Gastroesophageal sphincter (tissue), 4 donors: ENCODE results near the gene ZMAT5. TPM values are rescaled to one million over a fixed set of nuclear protein-coding genes. Genes with fewer than 3 reads are reported as not detected.

Experiments
- ATAC-seq: fragments of 150-250 bp; one replicate; pipeline ENCODE4 v1.9.1; 2016; ENCODE audit warnings: mild to moderate bottlenecking, moderate library complexity
- H3K27ac ChIP-seq, 4 donors: fragments of 200-600 bp; sonication (generic) in 3 of 4; 1 replicate in 3 of 4; 2 replicates in 1 of 4; pipeline ENCODE4 v1.5.1; 2016 to 2019
- H3K27me3 ChIP-seq: fragments of 200-600 bp; sonication (generic); one replicate; pipeline ENCODE4 v1.5.1; 2019
- H3K36me3 ChIP-seq, 2 donors: fragments of 200-600 bp; sonication (generic); one replicate each; pipeline ENCODE4 v1.5.1; 2019; ENCODE audit warnings: control low read depth in 1 of 2
- H3K4me1 ChIP-seq, 3 donors: fragments of 200-600 bp; sonication (generic); 1 replicate in 2 of 3; 2 replicates in 1 of 3; pipeline ENCODE4 v1.5.1; 2016 to 2019; ENCODE audit warnings: control low read depth in 2 of 3
- H3K4me3 ChIP-seq, 2 donors: fragments of 200-600 bp; sonication (generic); one replicate each; pipeline ENCODE4 v1.5.1; 2019; ENCODE audit warnings: mild to moderate bottlenecking in 1 of 2, moderate library complexity in 1 of 2
- H3K9me3 ChIP-seq, 3 donors: fragments of 200-600 bp; sonication (generic); one replicate each; pipeline ENCODE4 v1.5.1; 2017 to 2019; ENCODE audit warnings: control low read depth in 2 of 3
- CTCF ChIP-seq, 4 experiments: fragments of 200-600 bp in 2 of 4; fragments of 450-650 bp in 2 of 4; sonication (generic) in 1 of 4; IDR thresholded peaks; one replicate each; pipeline ENCODE4 v1.5.1; 2017 to 2019; ENCODE audit warnings: antibody characterized with exemption in 4 of 4, mild to moderate bottlenecking in 2 of 4, moderate library complexity in 2 of 4
- EP300 ChIP-seq: sonication (generic); formaldehyde crosslinking; IDR thresholded peaks from one replicate; pipeline ENCODE4 v1.6.1; 2017; ENCODE audit warnings: antibody characterized with exemption, mild to moderate bottlenecking
- POLR2A ChIP-seq, 2 donors: fragments of 450-650 bp; IDR thresholded peaks; one replicate each; pipeline ENCODE4 v1.6.1; 2017; ENCODE audit warnings: antibody characterized with exemption in 2 of 2, mild to moderate bottlenecking in 2 of 2, moderate library complexity in 1 of 2
- POLR2AphosphoS5 ChIP-seq: sonication (generic); formaldehyde crosslinking; IDR thresholded peaks from one replicate; pipeline ENCODE4 v1.6.1; 2017; ENCODE audit warnings: antibody characterized with exemption
- WGBS, 2 donors: methylation state at CpG; one replicate each; pipeline ENCODE4 v1.1.5; 2018; ENCODE audit warnings: low coverage in 1 of 2; 5-methylcytosine and 5-hydroxymethylcytosine counted together
- total RNA-seq, 4 donors: library from RNA; depleted of rRNA; stranded (reverse); fragments of >200 nt; gene quantifications; one replicate each; pipeline ENCODE4 v1.1.0, GENCODE V29; 2016

Gene ZMAT5
- total RNA-seq, 4 donors from 2014 or later = 10.6 to 26.5 (median 17.1) TPM

- 83 to 88% methylated on average over 2 of the region's 2 CpGs for WGBS, 2 donors
- H3K27me3 ChIP-seq = peaks cover 93% of the 10 kb centered on the region
Observed at GRCh38 chr22:29712119-29712518, 54.7 kb downstream of the ZMAT5 start.

GRCh38 chr22:29710922-29711593 is 55.7 kb downstream of the ZMAT5 start:
- TF ChIP-seq EP300 = no peak
- TF ChIP-seq CTCF (IDR thresholded peaks at IDR 0.05) = no peak
- TF ChIP-seq POLR2AphosphoS5 = peak; percentile 31
- no peak for TF ChIP-seq POLR2A (IDR thresholded peaks at IDR 0.05)
- H3K36me3 ChIP-seq = no peaks in the 10 kb centered on the region
- H3K4me1 ChIP-seq = peaks cover 0 to 8% (median 0%) of the 10 kb centered on the region in 3 donors
- WGBS, 2 donors = 58% methylated on average over 4 of the region's 18 CpGs; no CpG with 5 or more reads in 1 of the 2 donors
- no peaks in the 10 kb centered on the region for H3K9me3 ChIP-seq
- H3K4me3 ChIP-seq = no peak overlapping the region
- no peak overlapping the region for H3K27ac ChIP-seq
- no peak for ATAC-seq
- H3K27me3 ChIP-seq = peaks cover 97% of the 10 kb centered on the region

More at GRCh38 chr22:29712119-29712518, 54.7 kb downstream of the ZMAT5 start:
- no peaks in the 10 kb centered on the region for H3K36me3 ChIP-seq
- TF ChIP-seq POLR2AphosphoS5 (no peak), EP300 (no peak), POLR2A (IDR thresholded peaks at IDR 0.05) (no peak), CTCF (IDR thresholded peaks at IDR 0.05) (no peak)
- no peaks in the 10 kb centered on the region for H3K9me3 ChIP-seq
- ATAC-seq = no peak
- no peak overlapping the region for H3K27ac ChIP-seq
- H3K4me3 ChIP-seq = no peak overlapping the region
- H3K4me1 ChIP-seq = no peaks in the 10 kb centered on the region

- peaks cover 0 to 15% (median 0%) of the 10 kb centered on the region in 3 donors for H3K4me1 ChIP-seq
- no peak overlapping the region for H3K4me3 ChIP-seq
- peaks cover 97% of the 10 kb centered on the region for H3K27me3 ChIP-seq
- H3K9me3 ChIP-seq = no peaks in the 10 kb centered on the region
- TF ChIP-seq CTCF (IDR thresholded peaks at IDR 0.05) (no peak), POLR2AphosphoS5 (no peak), POLR2A (IDR thresholded peaks at IDR 0.05) (no peak), EP300 (no peak)
- no peak for ATAC-seq
- no peak overlapping the region for H3K27ac ChIP-seq
- WGBS, 2 donors = 80% methylated on average over 1 of the region's 15 CpGs; no CpG with 5 or more reads in 1 of the 2 donors
- H3K36me3 ChIP-seq = no peaks in the 10 kb centered on the region
Observed at GRCh38 chr22:29710193-29710592, 56.6 kb downstream of the ZMAT5 start.

- Histone ChIP-seq H3K9me3 (no peaks in the 10 kb centered on the region), H3K4me1 (peaks cover 0 to 39% (median 5%) of the 10 kb centered on the region in 3 donors), H3K27ac (no peak overlapping the region), H3K4me3 (no peak overlapping the region), H3K36me3 (no peaks in the 10 kb centered on the region), H3K27me3 (peaks cover 96% of the 10 kb centered on the region)
- no peak for TF ChIP-seq POLR2A (IDR thresholded peaks at IDR 0.05)
- no peak for TF ChIP-seq POLR2AphosphoS5
- no peak for TF ChIP-seq EP300
- no peak for TF ChIP-seq CTCF (IDR thresholded peaks at IDR 0.05)
- no peak for ATAC-seq
- WGBS, 2 donors = 74 to 82% methylated on average over 2 to 3 of the region's 5 CpGs
Observed at GRCh38 chr22:29707471-29707870, 59.3 kb downstream of the ZMAT5 start.

GRCh38 chr22:29707010-29707409 is 59.8 kb downstream of the ZMAT5 start:
- Histone ChIP-seq H3K4me1 (peaks cover 0 to 44% (median 5%) of the 10 kb centered on the region in 3 donors), H3K36me3 (no peaks in the 10 kb centered on the region), H3K9me3 (no peaks in the 10 kb centered on the region), H3K4me3 (no peak overlapping the region), H3K27ac (no peak overlapping the region), H3K27me3 (peaks cover 97% of the 10 kb centered on the region)
- WGBS, 2 donors = 38% methylated on average over 4 of the region's 18 CpGs; no CpG with 5 or more reads in 1 of the 2 donors
- TF ChIP-seq EP300 (no peak), POLR2A (IDR thresholded peaks at IDR 0.05) (no peak), POLR2AphosphoS5 (no peak), CTCF (IDR thresholded peaks at IDR 0.05) (no peak)
- ATAC-seq = no peak
